GM19467 (cell line): ENCODE data around the gene HLA-DQB2.
"Not testable (repeated sequence)": the region's sequence is repeated elsewhere in the genome, so short reads cannot be mapped to it uniquely, and the experiment has no call there.

Experiments
- ATAC-seq: cut with Tn5 transposase; IDR thresholded peaks from one replicate; pipeline ENCODE4 v1.9.1; 2021; ENCODE audit warnings: mild to moderate bottlenecking, moderate library complexity; ENCODE audit not compliant: unreplicated experiment

The HLA-DQB2 gene

DNA sequence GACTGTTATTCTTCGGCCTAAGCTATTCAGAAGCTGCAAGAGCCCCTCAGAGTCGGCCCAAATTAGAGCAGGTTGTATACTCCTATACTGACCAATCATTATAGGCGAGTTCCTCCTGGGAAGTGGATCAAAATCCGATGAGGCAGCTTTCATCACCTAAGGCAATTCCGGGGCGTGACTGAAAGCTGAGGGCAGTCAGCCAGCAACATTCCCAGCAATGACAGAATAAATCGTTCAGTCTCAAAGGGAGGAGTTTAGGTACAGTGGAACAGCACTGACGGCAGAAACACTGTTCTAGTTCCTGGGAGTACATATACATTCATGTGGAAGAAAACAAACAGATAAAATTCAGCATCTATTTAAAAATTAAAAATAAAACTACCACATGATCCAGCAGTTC is 10.8 kb downstream of the HLA-DQB2 start:
- ATAC-seq: no peak

- ATAC-seq: not testable (repeated sequence)
Measured at GRCh38 chr6:32745649-32746048, 17.7 kb downstream of the HLA-DQB2 start.

GRCh38 chr6:32744776-32745175 is 18.6 kb downstream of the HLA-DQB2 start:
- ATAC-seq: no peak

- no peak for ATAC-seq
Measured at GRCh38 chr6:32742374-32742773, 21.0 kb downstream of the HLA-DQB2 start.

- ATAC-seq: no peak
Measured at GRCh38 chr6:32741031-32741960, 22.0 kb downstream of the HLA-DQB2 start, which contains the start of gene HLA-DQA2. HLA-DQA2 (plus strand) TSS chr6:32741391; CDS start chr6:32741444, 53 bp downstream.

DNA sequence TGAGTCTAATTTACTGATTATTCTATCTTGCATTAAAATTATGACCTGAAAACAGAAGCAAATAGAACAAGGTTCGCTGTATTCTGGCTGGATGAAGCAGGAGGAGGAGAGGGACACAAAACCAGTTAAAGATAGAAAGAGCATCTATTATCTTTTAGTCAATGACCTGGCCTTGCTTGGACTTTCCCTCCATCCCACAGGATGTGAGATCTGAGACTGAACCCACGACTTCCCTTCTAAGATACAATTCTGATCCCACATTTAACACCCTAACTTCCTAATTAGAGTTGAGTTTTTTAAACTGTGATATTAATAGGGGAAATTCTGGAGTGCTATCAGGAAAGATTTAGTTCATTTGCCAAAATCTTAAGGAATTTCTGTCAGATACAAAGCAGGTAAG is 25.2 kb downstream of the HLA-DQB2 start:
- ATAC-seq: no peak

DNA sequence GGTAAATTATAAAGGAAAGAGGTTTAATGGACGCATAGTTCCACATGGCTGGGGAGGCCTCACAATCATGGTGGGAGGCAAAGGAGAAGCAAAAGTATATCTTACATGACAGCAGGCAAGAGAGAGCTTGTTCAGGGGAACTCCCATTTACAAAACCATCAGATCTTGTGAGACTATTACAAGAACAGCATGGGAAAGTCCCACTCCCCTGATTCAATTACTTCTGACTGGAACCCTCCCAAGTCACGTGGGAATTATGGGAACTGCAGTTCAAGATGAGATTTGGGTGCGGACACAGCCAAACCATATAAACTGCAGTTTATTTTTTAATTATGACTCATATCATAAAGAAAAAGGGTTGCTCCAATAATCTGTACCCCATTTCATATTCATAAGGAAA is 44.5 kb downstream of the HLA-DQB2 start:
- no peak for ATAC-seq

DNA sequence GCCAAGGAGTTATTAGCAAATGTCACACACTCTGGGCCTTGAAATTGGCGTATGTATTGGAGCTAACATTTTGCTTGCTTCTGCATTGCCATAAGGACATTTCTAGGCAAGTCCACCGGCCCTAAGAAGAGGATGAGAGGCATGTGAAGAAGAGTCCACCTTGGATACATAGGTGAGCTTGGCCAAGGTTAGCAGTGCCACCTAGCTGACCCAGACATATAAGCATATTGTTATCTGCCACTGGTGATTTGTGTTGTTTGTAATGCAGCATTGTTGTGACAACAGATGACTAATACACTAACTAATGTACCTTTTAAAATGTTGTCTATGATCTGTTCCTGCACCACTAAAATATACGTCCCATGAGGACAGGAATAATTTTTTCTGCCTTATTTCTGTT is 46.9 kb downstream of the HLA-DQB2 start:
- no peak for ATAC-seq

GRCh38 chr6:32713241-32713640 is 50.1 kb downstream of the HLA-DQB2 start:
- ATAC-seq: no peak

DNA sequence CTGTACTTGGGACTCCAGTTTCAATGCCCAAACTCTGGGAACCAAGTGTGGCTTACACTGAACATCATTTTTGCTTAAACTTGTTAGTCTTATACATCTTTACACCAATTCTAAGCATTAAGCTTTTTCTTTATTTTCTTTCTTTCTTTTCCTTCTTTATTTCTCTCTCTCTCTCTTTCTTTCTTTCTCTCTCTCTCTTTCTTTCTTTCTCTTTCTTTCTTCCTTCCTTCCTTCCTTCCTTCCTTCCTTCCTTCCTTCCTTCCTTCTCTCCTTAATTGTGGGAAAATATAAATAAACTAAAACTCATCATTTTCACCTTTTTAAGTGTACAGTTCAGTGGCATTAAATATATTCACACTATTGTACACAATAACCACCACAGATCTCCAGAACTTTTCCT is 53.7 kb downstream of the HLA-DQB2 start:
- no peak for ATAC-seq
